ENCODE data around the gene KCNC1. TPM values are rescaled to one million over a fixed set of nuclear protein-coding genes. Genes with fewer than 3 reads are reported as not detected.

Gene KCNC1
- total and polyA plus RNA-seq, 2 of the 4 experiments (the other 2 are of a cell fraction), result 0.03 TPM; not detected in 1

- Histone ChIP-seq H2BK15ac (ENCODE audit: low read depth, low read length) (no peak overlapping the region), H2AK9ac (replicated peaks; ENCODE audit: low read depth, low read length, poor library complexity) (no peak overlapping the region), H2BK120ac (ENCODE audit: low read depth, low read length) (no peak overlapping the region), H3K9ac (ENCODE audit: low read depth, low read length) (no peak overlapping the region), H4K5ac (ENCODE audit: low read depth, low read length) (no peak overlapping the region), H3K36me3 (ENCODE audit: control insufficient read depth, insufficient read depth, low read length) (no peaks in the 10 kb centered on the region), H2BK5ac (ENCODE audit: low read depth, low read length, poor library complexity, severe bottlenecking) (no peak overlapping the region), H3K27ac (ENCODE audit: insufficient read depth, low read length) (no peak overlapping the region), H3K4me2 (ENCODE audit: low read depth, low read length) (no peak overlapping the region), H3K27me3 (ENCODE audit: control insufficient read depth, insufficient read depth, low read length) (peaks cover 18% of the 10 kb centered on the region), H3K23ac (ENCODE audit: low read depth, low read length) (no peak overlapping the region), H3K4me3 (ENCODE audit: insufficient read depth, low read depth, low read length) (no peak overlapping the region), H2AK5ac (ENCODE audit: low read depth, low read length) (no peak overlapping the region), H3K9me1 (ENCODE audit: insufficient read depth, low read length) (no peaks in the 10 kb centered on the region), H4K8ac (ENCODE audit: low read depth in 2 of 2, low read length in 2 of 2) (no peak overlapping the region), H3K79me1 (ENCODE audit: low read depth in 1 of 2, low read length in 2 of 2) (no peaks in the 10 kb centered on the region), H3K4me1 (ENCODE audit: control insufficient read depth, insufficient read depth, low read length) (no peaks in the 10 kb centered on the region), H4K20me1 (ENCODE audit: insufficient read depth, low read length) (no peaks in the 10 kb centered on the region; the same call in 1 of the 2 replicates), H2AFZ (replicated peaks; ENCODE audit: low read length, poor library complexity) (no peak overlapping the region), H3K4ac (ENCODE audit: low read depth, low read length) (no peak overlapping the region), H2BK20ac (ENCODE audit: low read depth, low read length) (no peak overlapping the region), H3K14ac (replicated peaks; ENCODE audit: low read depth, low read length) (no peak overlapping the region), H3K9me3 (ENCODE audit: control insufficient read depth, insufficient read depth, low read length) (no peaks in the 10 kb centered on the region), H3K56ac (ENCODE audit: extremely low read depth, insufficient read depth, low read length) (no peak overlapping the region), H3K18ac (ENCODE audit: low read depth, low read length) (no peak overlapping the region), H4K91ac (ENCODE audit: insufficient read depth, low read depth, low read length) (no peak overlapping the region)
- dilution Hi-C loops (cut with HindIII; ENCODE audit: low sequenced_read_pairs, unreplicated experiment) (loop anchor here (25.0 kb wide), 1 partner anchor 239 kb away; no protein-coding TSS in a partner anchor), intact Hi-C loops (cut with micrococcal nuclease) (no loop called here), in situ Hi-C loops (cut with MboI; ENCODE audit: low sequenced_read_pairs) (no loop called here)
- DNase-seq (no peak), ATAC-seq (ENCODE audit: low read depth) (no peak)
- WGBS, 2 experiments (ENCODE audit: extremely low coverage in 2 of 2, insufficient read length in 1 of 2), result 82% methylated on average over 2 of the region's 8 CpGs; no CpG with 5 or more reads in 1 of the 2 experiments
- ChIA-PET POLR2A (ENCODE audit: unreplicated experiment) (no interaction called here), CTCF (interaction anchor here (1.0 kb wide), 1 partner anchor 13 kb away, joined by 3 read pairs; no protein-coding TSS in a partner anchor)
- TF ChIP-seq RFX5 (IDR thresholded peaks at IDR 0.05; ENCODE audit: low read depth, low read length) (no peak), CEBPB (IDR thresholded peaks at IDR 0.05; ENCODE audit: low read depth, low read length) (no peak), MAZ (IDR thresholded peaks at IDR 0.05; ENCODE audit: borderline replicate concordance, low read depth, low read length) (no peak), MXI1 (IDR thresholded peaks at IDR 0.05; ENCODE audit: borderline replicate concordance, low read depth, low read length) (no peak), FOS (IDR thresholded peaks at IDR 0.05; ENCODE audit: low read depth, low read length) (no peak), CHD1 (IDR thresholded peaks at IDR 0.05; ENCODE audit: low read depth, low read length) (no peak), RCOR1 (IDR thresholded peaks at IDR 0.05; ENCODE audit: insufficient replicate concordance, low read length) (no peak), CTCF (conservative IDR thresholded peaks at IDR 0.05; ENCODE audit: low read depth, low read length) (no peak), NFE2L2 (IDR thresholded peaks at IDR 0.05; ENCODE audit: low read depth, low read length) (no peak), SMC3 (IDR thresholded peaks at IDR 0.05; ENCODE audit: low read depth, low read length) (no peak), RAD21 (IDR thresholded peaks at IDR 0.05; ENCODE audit: low read length) (no peak)
- no TSS peak for BruUV-seq (replicated peaks)
These were observed 13.5 kb downstream of the KCNC1 start for GRCh38 chr11:17748044-17748443.
